Osteoblast (primary cell): ENCODE data around the gene ANKEF1. TPM values are rescaled to one million over a fixed set of nuclear protein-coding genes. Genes with fewer than 3 reads are reported as not detected.

Experiments
- DNase-seq: peaks from one replicate; pipeline ENCODE4 v3.0.0; 2011; ENCODE audit warnings: low spot score, mixed read lengths; ENCODE audit not compliant: insufficient read length; ENCODE audit errors: missing footprints
- H2AFZ ChIP-seq: 2 replicates; pipeline ENCODE4 v1.6.0; 2011; ENCODE audit warnings: mild to moderate bottlenecking, low read length
- H3K27ac ChIP-seq: 2 replicates; pipeline ENCODE4 v1.5.1; 2011; ENCODE audit warnings: mild to moderate bottlenecking, low read depth, low read length, moderate library complexity
- H3K27me3 ChIP-seq: 2 replicates; pipeline ENCODE4 v1.6.0; 2012; ENCODE audit warnings: mild to moderate bottlenecking, control low read depth, inconsistent platforms, low read length, moderate library complexity; ENCODE audit not compliant: insufficient read depth
- H3K36me3 ChIP-seq: 2 replicates; pipeline ENCODE4 v1.5.1; 2011; ENCODE audit warnings: mild to moderate bottlenecking, low read length, control low read depth, moderate library complexity; ENCODE audit not compliant: insufficient read depth
- H3K4me1 ChIP-seq: 2 replicates; pipeline ENCODE4 v1.5.1; 2011; ENCODE audit warnings: mild to moderate bottlenecking, low read length, control low read depth, moderate library complexity; ENCODE audit not compliant: insufficient read depth
- H3K4me2 ChIP-seq: 2 replicates; pipeline ENCODE4 v1.6.0; 2011; ENCODE audit warnings: mild to moderate bottlenecking, low read length; ENCODE audit not compliant: insufficient read depth
- H3K4me3 ChIP-seq: fragments of 200-600 bp; sonication (generic); 3 replicates; pipeline ENCODE4 v1.5.1; 2012; ENCODE audit warnings: mild to moderate bottlenecking, low read length, inconsistent platforms; ENCODE audit not compliant: insufficient read depth
- H3K79me2 ChIP-seq: 2 replicates; pipeline ENCODE4 v1.6.0; 2012; ENCODE audit warnings: mild to moderate bottlenecking, low read length, control low read depth, inconsistent platforms; ENCODE audit not compliant: insufficient read depth
- H3K9me3 ChIP-seq: 2 replicates; pipeline ENCODE4 v1.5.1; 2011; ENCODE audit warnings: low read depth, low read length, control low read depth
- H4K20me1 ChIP-seq: 2 replicates; pipeline ENCODE4 v1.6.0; 2012; ENCODE audit warnings: mild to moderate bottlenecking, low read length, control low read depth; ENCODE audit not compliant: insufficient read depth
- CTCF ChIP-seq: IDR thresholded peaks from 2 replicates; pipeline ENCODE4 v1.5.1; 2011; ENCODE audit warnings: mild to moderate bottlenecking, low read depth, low read length, moderate library complexity; ENCODE audit errors: extremely low read depth
- total RNA-seq: library from RNA; depleted of rRNA; stranded (reverse); fragments of >200 nt; gene quantifications from 2 replicates; pipeline ENCODE4 v1.2.3, GENCODE V29; 2012

The ANKEF1 gene
- total RNA-seq, 1 donor, result 2.5 TPM

- Histone ChIP-seq H3K79me2 (no peaks in the 10 kb centered on the region), H2AFZ (no peak overlapping the region), H3K4me1 (peaks cover 13% of the 10 kb centered on the region), H3K4me3 (no peak overlapping the region), H3K27ac (no peak overlapping the region), H4K20me1 (no peaks in the 10 kb centered on the region), H3K36me3 (no peaks in the 10 kb centered on the region), H3K27me3 (no peaks in the 10 kb centered on the region), H3K9me3 (no peaks in the 10 kb centered on the region), H3K4me2 (no peak overlapping the region)
- TF ChIP-seq CTCF, result no peak
- no peak for DNase-seq
These were observed 41.6 kb upstream of the ANKEF1 start for GRCh38 chr20:9993137-9993536.

GRCh38 chr20:9994676-9995075 lies 40.1 kb upstream of the ANKEF1 start:
- H3K79me2 ChIP-seq, result no peaks in the 10 kb centered on the region
- no peak for TF ChIP-seq CTCF
- H3K4me2 ChIP-seq, result no peak overlapping the region
- no peaks in the 10 kb centered on the region for H4K20me1 ChIP-seq
- no peak overlapping the region for H3K27ac ChIP-seq
- no peak for DNase-seq
- H2AFZ ChIP-seq, result no peak overlapping the region
- no peaks in the 10 kb centered on the region for H3K9me3 ChIP-seq
- H3K27me3 ChIP-seq, result no peaks in the 10 kb centered on the region
- peaks cover under 1% of the 10 kb centered on the region for H3K4me1 ChIP-seq
- H3K36me3 ChIP-seq, result no peaks in the 10 kb centered on the region
- no peak overlapping the region for H3K4me3 ChIP-seq

- H3K27me3 ChIP-seq, result no peaks in the 10 kb centered on the region
- no peak overlapping the region for H3K4me2 ChIP-seq
- no peaks in the 10 kb centered on the region for H3K9me3 ChIP-seq
- DNase-seq, result no peak
- no peak overlapping the region for H2AFZ ChIP-seq
- H4K20me1 ChIP-seq, result no peaks in the 10 kb centered on the region
- no peaks in the 10 kb centered on the region for H3K4me1 ChIP-seq
- no peak overlapping the region for H3K4me3 ChIP-seq
- H3K79me2 ChIP-seq, result no peaks in the 10 kb centered on the region
- no peaks in the 10 kb centered on the region for H3K36me3 ChIP-seq
- TF ChIP-seq CTCF, result no peak
- H3K27ac ChIP-seq, result no peak overlapping the region
These were observed 39.1 kb upstream of the ANKEF1 start for GRCh38 chr20:9995510-9996272.

- H3K36me3 ChIP-seq, result no peaks in the 10 kb centered on the region
- H3K27me3 ChIP-seq, result no peaks in the 10 kb centered on the region
- TF ChIP-seq CTCF, result no peak
- no peaks in the 10 kb centered on the region for H3K4me1 ChIP-seq
- H3K4me3 ChIP-seq, result no peak overlapping the region
- H3K4me2 ChIP-seq, result no peak overlapping the region
- H3K9me3 ChIP-seq, result no peaks in the 10 kb centered on the region
- H3K27ac ChIP-seq, result no peak overlapping the region
- DNase-seq, result no peak
- H4K20me1 ChIP-seq, result no peaks in the 10 kb centered on the region
- no peak overlapping the region for H2AFZ ChIP-seq
- no peaks in the 10 kb centered on the region for H3K79me2 ChIP-seq
These were observed 37.8 kb upstream of the ANKEF1 start for GRCh38 chr20:9996944-9997343.
